Measurements from ENCODE around the gene MPZ. TPM values are rescaled to one million over a fixed set of nuclear protein-coding genes. Genes with fewer than 3 reads are reported as not detected.
A peak's percentile ranks its signal among the peaks of the same experiment; 100 is the strongest.

The MPZ gene
- total RNA-seq, 1 experiment from 2014 or later, result not detected

- H3K9me3 ChIP-seq (ENCODE audit: control insufficient read depth, insufficient read depth, low read depth, low read length), result no peaks in the 10 kb centered on the region
- ChIA-PET POLR2A (no interaction called here), CTCF (no interaction called here)
- DNase-seq (ENCODE audit: low read depth, low spot score) (no peak), ATAC-seq (no peak; the same call in 1 of the 2 replicates)
- BruUV-seq (replicated peaks), result no TSS peak
- no peaks in the 10 kb centered on the region for H3K4me1 ChIP-seq (ENCODE audit: control insufficient read depth, insufficient read depth, low read length)
- in situ Hi-C loops (cut with HindIII; ENCODE audit: low pct_unique_long_range_greater_than_20kb, low sequenced_read_pairs), result no loop called here
- no peak overlapping the region for H3K27ac ChIP-seq (ENCODE audit: low read length)
- H3K4me3 ChIP-seq (ENCODE audit: low read depth in 2 of 2, low read length in 2 of 2), result peak overlapping the region in 1 of 2 experiments; percentile 36; a peak in 1 of 4 replicates
- peaks cover 4% of the 10 kb centered on the region; the same call in 1 of the 2 replicates for H3K36me3 ChIP-seq (ENCODE audit: control insufficient read depth, insufficient read depth, low read length)
- H3K27me3 ChIP-seq (ENCODE audit: control insufficient read depth, insufficient read depth, low read length), result no peaks in the 10 kb centered on the region
- TF ChIP-seq POLR2AphosphoS5 (IDR thresholded peaks at IDR 0.05; ENCODE audit: low read depth, low read length) (no peak), TCF7L2 (IDR thresholded peaks at IDR 0.05; ENCODE audit: low read depth, low read length) (no peak), SIN3A (IDR thresholded peaks at IDR 0.05; ENCODE audit: borderline replicate concordance, insufficient read depth, low read depth, low read length) (no peak)
- TF ChIP-seq, protein P1, sequence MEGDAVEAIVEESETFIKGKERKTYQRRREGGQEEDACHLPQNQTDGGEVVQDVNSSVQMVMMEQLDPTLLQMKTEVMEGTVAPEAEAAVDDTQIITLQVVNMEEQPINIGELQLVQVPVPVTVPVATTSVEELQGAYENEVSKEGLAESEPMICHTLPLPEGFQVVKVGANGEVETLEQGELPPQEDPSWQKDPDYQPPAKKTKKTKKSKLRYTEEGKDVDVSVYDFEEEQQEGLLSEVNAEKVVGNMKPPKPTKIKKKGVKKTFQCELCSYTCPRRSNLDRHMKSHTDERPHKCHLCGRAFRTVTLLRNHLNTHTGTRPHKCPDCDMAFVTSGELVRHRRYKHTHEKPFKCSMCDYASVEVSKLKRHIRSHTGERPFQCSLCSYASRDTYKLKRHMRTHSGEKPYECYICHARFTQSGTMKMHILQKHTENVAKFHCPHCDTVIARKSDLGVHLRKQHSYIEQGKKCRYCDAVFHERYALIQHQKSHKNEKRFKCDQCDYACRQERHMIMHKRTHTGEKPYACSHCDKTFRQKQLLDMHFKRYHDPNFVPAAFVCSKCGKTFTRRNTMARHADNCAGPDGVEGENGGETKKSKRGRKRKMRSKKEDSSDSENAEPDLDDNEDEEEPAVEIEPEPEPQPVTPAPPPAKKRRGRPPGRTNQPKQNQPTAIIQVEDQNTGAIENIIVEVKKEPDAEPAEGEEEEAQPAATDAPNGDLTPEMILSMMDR (IDR thresholded peaks at IDR 0.05), result no peak
- TF ChIP-seq, protein P2, sequence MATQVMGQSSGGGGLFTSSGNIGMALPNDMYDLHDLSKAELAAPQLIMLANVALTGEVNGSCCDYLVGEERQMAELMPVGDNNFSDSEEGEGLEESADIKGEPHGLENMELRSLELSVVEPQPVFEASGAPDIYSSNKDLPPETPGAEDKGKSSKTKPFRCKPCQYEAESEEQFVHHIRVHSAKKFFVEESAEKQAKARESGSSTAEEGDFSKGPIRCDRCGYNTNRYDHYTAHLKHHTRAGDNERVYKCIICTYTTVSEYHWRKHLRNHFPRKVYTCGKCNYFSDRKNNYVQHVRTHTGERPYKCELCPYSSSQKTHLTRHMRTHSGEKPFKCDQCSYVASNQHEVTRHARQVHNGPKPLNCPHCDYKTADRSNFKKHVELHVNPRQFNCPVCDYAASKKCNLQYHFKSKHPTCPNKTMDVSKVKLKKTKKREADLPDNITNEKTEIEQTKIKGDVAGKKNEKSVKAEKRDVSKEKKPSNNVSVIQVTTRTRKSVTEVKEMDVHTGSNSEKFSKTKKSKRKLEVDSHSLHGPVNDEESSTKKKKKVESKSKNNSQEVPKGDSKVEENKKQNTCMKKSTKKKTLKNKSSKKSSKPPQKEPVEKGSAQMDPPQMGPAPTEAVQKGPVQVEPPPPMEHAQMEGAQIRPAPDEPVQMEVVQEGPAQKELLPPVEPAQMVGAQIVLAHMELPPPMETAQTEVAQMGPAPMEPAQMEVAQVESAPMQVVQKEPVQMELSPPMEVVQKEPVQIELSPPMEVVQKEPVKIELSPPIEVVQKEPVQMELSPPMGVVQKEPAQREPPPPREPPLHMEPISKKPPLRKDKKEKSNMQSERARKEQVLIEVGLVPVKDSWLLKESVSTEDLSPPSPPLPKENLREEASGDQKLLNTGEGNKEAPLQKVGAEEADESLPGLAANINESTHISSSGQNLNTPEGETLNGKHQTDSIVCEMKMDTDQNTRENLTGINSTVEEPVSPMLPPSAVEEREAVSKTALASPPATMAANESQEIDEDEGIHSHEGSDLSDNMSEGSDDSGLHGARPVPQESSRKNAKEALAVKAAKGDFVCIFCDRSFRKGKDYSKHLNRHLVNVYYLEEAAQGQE (IDR thresholded peaks at IDR 0.05; ENCODE audit: insufficient read depth in 1 of 2, low read depth in 2 of 2, low read length in 1 of 2), result no peak
- intact Hi-C loops (cut with micrococcal nuclease; ENCODE audit: unreplicated experiment), result no loop called here
Measured at GRCh38 chr1:161304927-161305866, 4.6 kb downstream of the MPZ start.

- no peak for DNase-seq (ENCODE audit: low read depth, low spot score)
- TF ChIP-seq POLR2AphosphoS5 (IDR thresholded peaks at IDR 0.05; ENCODE audit: low read depth, low read length) (no peak), SIN3A (IDR thresholded peaks at IDR 0.05; ENCODE audit: borderline replicate concordance, insufficient read depth, low read depth, low read length) (no peak), TCF7L2 (IDR thresholded peaks at IDR 0.05; ENCODE audit: low read depth, low read length) (no peak)
- TF ChIP-seq, protein P2 (IDR thresholded peaks at IDR 0.05; ENCODE audit: insufficient read depth in 1 of 2, low read depth in 2 of 2, low read length in 1 of 2), result no peak
- TF ChIP-seq, protein P1 (IDR thresholded peaks at IDR 0.05), result no peak
- no peaks in the 10 kb centered on the region for H3K9me3 ChIP-seq (ENCODE audit: control insufficient read depth, insufficient read depth, low read depth, low read length)
- intact Hi-C loops (cut with micrococcal nuclease; ENCODE audit: unreplicated experiment), result no loop called here
- no peaks in the 10 kb centered on the region for H3K4me1 ChIP-seq (ENCODE audit: control insufficient read depth, insufficient read depth, low read length)
- H3K27me3 ChIP-seq (ENCODE audit: control insufficient read depth, insufficient read depth, low read length), result no peaks in the 10 kb centered on the region
- no peak for ATAC-seq
- peaks cover under 1% of the 10 kb centered on the region; the same call in 1 of the 2 replicates for H3K36me3 ChIP-seq (ENCODE audit: control insufficient read depth, insufficient read depth, low read length)
- no TSS peak for BruUV-seq (replicated peaks)
- no peak overlapping the region for H3K4me3 ChIP-seq (ENCODE audit: low read depth in 2 of 2, low read length in 2 of 2)
- in situ Hi-C loops (cut with HindIII; ENCODE audit: low pct_unique_long_range_greater_than_20kb, low sequenced_read_pairs), result no loop called here
- no peak overlapping the region for H3K27ac ChIP-seq (ENCODE audit: low read length)
- ChIA-PET POLR2A (no interaction called here), CTCF (interaction anchor here (0.6 kb wide), 1 partner anchor 98 kb away, joined by 3 read pairs; no protein-coding TSS in a partner anchor)
Measured at GRCh38 chr1:161300478-161300877, 9.3 kb downstream of the MPZ start.

All from Panc1 (cell line).